HG03045 (cell line): Measurements from ENCODE around the gene TEDC2.

Experiments used
- ATAC-seq: cut with Tn5 transposase; IDR thresholded peaks from one replicate; pipeline ENCODE4 v1.9.1; 2021; ENCODE audit warnings: mild to moderate bottlenecking, moderate library complexity; ENCODE audit not compliant: unreplicated experiment

Gene TEDC2

GRCh38 chr16:2490190-2491105 is 30.5 kb downstream of the TEDC2 start:
- ATAC-seq: no peak

- ATAC-seq: no peak
Observed at GRCh38 chr16:2492292-2492691, 32.4 kb downstream of the TEDC2 start.

- no peak for ATAC-seq
Observed at GRCh38 chr16:2493605-2494004, 33.7 kb downstream of the TEDC2 start.

GRCh38 chr16:2494616-2495015 is 34.7 kb downstream of the TEDC2 start:
- ATAC-seq: no peak

- ATAC-seq: no peak
Observed at GRCh38 chr16:2495041-2495440, 35.1 kb downstream of the TEDC2 start.

- ATAC-seq: no peak
Observed at GRCh38 chr16:2496223-2497115, 36.6 kb downstream of the TEDC2 start.

GRCh38 chr16:2497116-2497630 is 37.3 kb downstream of the TEDC2 start:
- ATAC-seq: no peak

- no peak for ATAC-seq
Observed at GRCh38 chr16:2497695-2498484, 38.0 kb downstream of the TEDC2 start.

- ATAC-seq: no peak
Observed at GRCh38 chr16:2498531-2499253, 38.8 kb downstream of the TEDC2 start.

GRCh38 chr16:2499454-2499853 is 39.5 kb downstream of the TEDC2 start:
- no peak for ATAC-seq

- no peak for ATAC-seq
Observed at GRCh38 chr16:2499890-2500429, 40.1 kb downstream of the TEDC2 start.

- ATAC-seq: no peak
Observed at GRCh38 chr16:2500430-2500917, 40.6 kb downstream of the TEDC2 start.

- no peak for ATAC-seq
Observed at GRCh38 chr16:2500918-2501750, 41.2 kb downstream of the TEDC2 start.

GRCh38 chr16:2501946-2502895 is 42.3 kb downstream of the TEDC2 start:
- ATAC-seq: no peak

GRCh38 chr16:2505695-2506094 is 45.8 kb downstream of the TEDC2 start:
- ATAC-seq: no peak

GRCh38 chr16:2507052-2507659 is 47.2 kb downstream of the TEDC2 start:
- peak; percentile 40 for ATAC-seq

GRCh38 chr16:2507665-2508064 is 47.8 kb downstream of the TEDC2 start:
- no peak for ATAC-seq
